Tibial nerve (tissue), 3 donors: ENCODE data around the gene SMIM7.

ENCODE experiments used
- CTCF ChIP-seq, 5 experiments: fragments of 200-600 bp in 3 of 5; fragments of 450-650 bp in 2 of 5; sonication (generic) in 3 of 5; IDR thresholded peaks; one replicate each; pipeline ENCODE4 v1.5.1; 2016 to 2019; ENCODE audit warnings: antibody characterized with exemption in 5 of 5, mild to moderate bottlenecking in 3 of 5, moderate library complexity in 2 of 5
- POLR2A ChIP-seq, 2 donors: fragments of 450-650 bp; IDR thresholded peaks; one replicate each; pipeline ENCODE4 v1.6.1; 2017; ENCODE audit warnings: antibody characterized with exemption in 2 of 2, mild to moderate bottlenecking in 2 of 2, moderate library complexity in 2 of 2

- TF ChIP-seq CTCF (IDR thresholded peaks at IDR 0.05) (no peak), POLR2A (IDR thresholded peaks at IDR 0.05) (no peak)
Measured at GRCh38 chr19:16603090-16603489, 56.9 kb downstream of the SMIM7 start.
